Neutrophil (primary cell): ENCODE data around the gene NPEPL1.

Experiments
- H3K27ac ChIP-seq: fragments of 200-600 bp; sonication (generic); 2 replicates; pipeline ENCODE4 v1.5.1; 2016; ENCODE audit warnings: mild to moderate bottlenecking, moderate library complexity
- H3K27me3 ChIP-seq: fragments of 200-600 bp; sonication (generic); 2 replicates; pipeline ENCODE4 v1.6.0; 2016; ENCODE audit warnings: mild to moderate bottlenecking
- H3K36me3 ChIP-seq: fragments of 200-600 bp; sonication (generic); 2 replicates; pipeline ENCODE4 v1.5.1; 2017
- H3K4me1 ChIP-seq, 2 experiments: fragments of 200-600 bp in 1 of 2; sonication (generic) in 1 of 2; 1 replicate in 1 of 2; 2 replicates in 1 of 2; pipeline versions ENCODE4 v1.5.1 to v1.6.1; 2013 to 2016; ENCODE audit warnings: low read depth in 1 of 2, low read length in 1 of 2, mild to moderate bottlenecking in 1 of 2, moderate library complexity in 1 of 2; ENCODE audit not compliant: control insufficient read depth in 1 of 2, insufficient read depth in 1 of 2
- H3K4me3 ChIP-seq, 2 experiments: fragments of 200-600 bp in 1 of 2; sonication (generic) in 1 of 2; 1 replicate in 1 of 2; 2 replicates in 1 of 2; pipeline ENCODE4 v1.5.1; 2013 to 2016; ENCODE audit warnings: low read depth in 1 of 2, low read length in 1 of 2, mild to moderate bottlenecking in 1 of 2, moderate library complexity in 1 of 2
- H3K9me3 ChIP-seq: fragments of 200-600 bp; sonication (generic); 2 replicates; pipeline ENCODE4 v1.5.1; 2016
- CTCF ChIP-seq: fragments of 200-600 bp; sonication (generic); IDR thresholded peaks from 2 replicates; pipeline ENCODE4 v1.5.1; 2016; ENCODE audit warnings: antibody characterized with exemption

NPEPL1 gene

GRCh38 chr20:58709013-58709702 is 16.6 kb downstream of the NPEPL1 start:
- no peak overlapping the region for H3K27ac ChIP-seq
- peaks cover 80% of the 10 kb centered on the region for H3K36me3 ChIP-seq
- no peak for TF ChIP-seq CTCF
- H3K27me3 ChIP-seq, result no peaks in the 10 kb centered on the region
- no peaks in the 10 kb centered on the region for H3K4me1 ChIP-seq
- no peaks in the 10 kb centered on the region for H3K9me3 ChIP-seq
- H3K4me3 ChIP-seq, result no peak overlapping the region

- peaks cover 80% of the 10 kb centered on the region for H3K36me3 ChIP-seq
- no peak overlapping the region for H3K27ac ChIP-seq
- no peaks in the 10 kb centered on the region for H3K4me1 ChIP-seq
- no peaks in the 10 kb centered on the region for H3K9me3 ChIP-seq
- no peaks in the 10 kb centered on the region for H3K27me3 ChIP-seq
- no peak for TF ChIP-seq CTCF
- no peak overlapping the region for H3K4me3 ChIP-seq
Observed at GRCh38 chr20:58709703-58710039, 17.1 kb downstream of the NPEPL1 start.

GRCh38 chr20:58710481-58711265 is 18.1 kb downstream of the NPEPL1 start:
- Histone ChIP-seq H3K4me3 (no peak overlapping the region), H3K36me3 (peaks cover 81% of the 10 kb centered on the region), H3K27ac (no peak overlapping the region), H3K4me1 (no peaks in the 10 kb centered on the region), H3K27me3 (no peaks in the 10 kb centered on the region), H3K9me3 (no peaks in the 10 kb centered on the region)
- TF ChIP-seq CTCF, result no peak

GRCh38 chr20:58711266-58712051 is 18.9 kb downstream of the NPEPL1 start:
- no peak for TF ChIP-seq CTCF
- Histone ChIP-seq H3K36me3 (peaks cover 82% of the 10 kb centered on the region), H3K9me3 (no peaks in the 10 kb centered on the region), H3K27ac (no peak overlapping the region), H3K27me3 (no peaks in the 10 kb centered on the region), H3K4me1 (no peaks in the 10 kb centered on the region), H3K4me3 (no peak overlapping the region)

- H3K27me3 ChIP-seq, result no peaks in the 10 kb centered on the region
- no peak overlapping the region for H3K4me3 ChIP-seq
- H3K4me1 ChIP-seq, result no peaks in the 10 kb centered on the region
- TF ChIP-seq CTCF, result no peak
- no peaks in the 10 kb centered on the region for H3K9me3 ChIP-seq
- H3K36me3 ChIP-seq, result peaks cover 81% of the 10 kb centered on the region
- no peak overlapping the region for H3K27ac ChIP-seq
Observed at GRCh38 chr20:58712151-58712791, 19.7 kb downstream of the NPEPL1 start.
